Subcutaneous adipose tissue (tissue), 4 donors: Measurements from ENCODE around the gene PDHX. TPM values are rescaled to one million over a fixed set of nuclear protein-coding genes. Genes with fewer than 3 reads are reported as not detected.

Source experiments
- total RNA-seq, 4 donors: library from RNA; depleted of rRNA; stranded (reverse); fragments of >200 nt; gene quantifications; one replicate each; pipeline ENCODE4 v1.1.0, GENCODE V29; 2016
- TF ChIP-seq, protein P1 (sequence below): fragments of 450-650 bp; IDR thresholded peaks from one replicate; pipeline ENCODE4 v1.5.1; 2016; ENCODE audit warnings: low read depth, mild to moderate bottlenecking, control low read depth, antibody characterized with exemption, moderate library complexity

Gene PDHX
- total RNA-seq, 4 donors from 2014 or later = 34.8 to 52.0 (median 46.1) TPM

DNA sequence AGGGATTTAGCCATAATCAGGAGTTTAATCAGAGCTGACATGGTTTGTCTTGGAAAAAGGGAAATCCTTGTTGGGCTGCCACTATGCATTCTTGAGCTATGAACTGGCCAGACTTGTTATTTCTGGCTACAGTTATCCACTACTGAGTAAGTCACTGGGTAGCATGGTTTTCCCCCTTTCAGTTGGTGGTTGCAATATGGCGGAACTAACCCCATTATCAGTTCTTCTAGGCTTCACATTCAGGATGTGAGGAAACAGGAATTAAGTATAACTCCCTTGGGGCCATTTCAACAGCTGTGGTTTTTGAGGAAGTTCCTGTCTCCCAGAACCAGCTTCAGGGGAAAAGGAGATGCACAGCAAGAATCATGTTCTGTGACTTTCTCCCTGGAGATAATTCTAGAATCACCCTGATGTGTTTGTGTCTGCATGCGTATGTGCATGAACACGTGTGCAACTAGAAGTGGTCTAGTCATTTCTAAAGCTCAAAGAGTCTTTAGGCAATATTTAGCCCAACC is 119.5 kb downstream of the PDHX start:
- TF ChIP-seq, protein P1, sequence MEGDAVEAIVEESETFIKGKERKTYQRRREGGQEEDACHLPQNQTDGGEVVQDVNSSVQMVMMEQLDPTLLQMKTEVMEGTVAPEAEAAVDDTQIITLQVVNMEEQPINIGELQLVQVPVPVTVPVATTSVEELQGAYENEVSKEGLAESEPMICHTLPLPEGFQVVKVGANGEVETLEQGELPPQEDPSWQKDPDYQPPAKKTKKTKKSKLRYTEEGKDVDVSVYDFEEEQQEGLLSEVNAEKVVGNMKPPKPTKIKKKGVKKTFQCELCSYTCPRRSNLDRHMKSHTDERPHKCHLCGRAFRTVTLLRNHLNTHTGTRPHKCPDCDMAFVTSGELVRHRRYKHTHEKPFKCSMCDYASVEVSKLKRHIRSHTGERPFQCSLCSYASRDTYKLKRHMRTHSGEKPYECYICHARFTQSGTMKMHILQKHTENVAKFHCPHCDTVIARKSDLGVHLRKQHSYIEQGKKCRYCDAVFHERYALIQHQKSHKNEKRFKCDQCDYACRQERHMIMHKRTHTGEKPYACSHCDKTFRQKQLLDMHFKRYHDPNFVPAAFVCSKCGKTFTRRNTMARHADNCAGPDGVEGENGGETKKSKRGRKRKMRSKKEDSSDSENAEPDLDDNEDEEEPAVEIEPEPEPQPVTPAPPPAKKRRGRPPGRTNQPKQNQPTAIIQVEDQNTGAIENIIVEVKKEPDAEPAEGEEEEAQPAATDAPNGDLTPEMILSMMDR = no peak

DNA sequence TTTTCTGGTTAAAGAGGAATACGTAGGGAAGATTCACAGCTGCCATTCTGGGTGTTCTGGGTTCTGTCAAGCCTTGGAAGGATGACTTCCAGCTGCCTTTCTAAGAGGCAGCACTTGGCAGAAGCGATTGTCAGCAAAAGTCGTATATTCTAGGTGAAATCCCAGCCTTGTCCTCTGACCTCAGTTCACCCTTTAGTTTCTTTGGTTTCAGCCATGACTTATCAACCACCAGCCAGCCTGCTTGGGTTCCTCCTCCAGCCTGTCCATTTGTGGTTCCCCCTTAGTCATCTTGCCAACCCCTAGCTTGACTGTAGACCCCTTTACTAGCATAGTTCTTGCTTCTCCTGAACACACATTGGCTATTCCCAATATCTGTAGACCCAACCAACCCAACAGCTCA is 120.2 kb downstream of the PDHX start:
- TF ChIP-seq, protein P1 = no peak

- TF ChIP-seq, protein P1 = no peak
These were observed 122.0 kb downstream of the PDHX start for GRCh38 chr11:35038211-35038928.

DNA sequence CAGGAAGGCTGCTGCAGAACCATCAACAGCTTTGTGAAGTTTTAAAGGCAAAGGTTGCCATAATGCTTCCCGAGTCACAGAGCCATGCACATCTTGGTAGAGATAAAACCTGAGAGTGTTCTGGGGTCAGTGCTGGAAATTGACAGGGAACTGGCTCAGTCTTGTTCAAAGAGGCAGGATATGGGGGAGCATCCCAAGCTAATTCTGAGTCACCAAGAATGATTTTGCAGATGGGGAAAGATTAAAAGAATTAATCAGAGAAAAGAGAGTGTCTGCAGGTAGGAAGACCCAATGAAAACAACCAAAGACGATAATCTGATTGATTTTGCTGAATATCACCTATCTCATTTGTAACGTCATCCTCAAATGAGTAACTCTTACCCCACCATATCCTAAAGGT is 122.7 kb downstream of the PDHX start:
- TF ChIP-seq, protein P1 = no peak

DNA sequence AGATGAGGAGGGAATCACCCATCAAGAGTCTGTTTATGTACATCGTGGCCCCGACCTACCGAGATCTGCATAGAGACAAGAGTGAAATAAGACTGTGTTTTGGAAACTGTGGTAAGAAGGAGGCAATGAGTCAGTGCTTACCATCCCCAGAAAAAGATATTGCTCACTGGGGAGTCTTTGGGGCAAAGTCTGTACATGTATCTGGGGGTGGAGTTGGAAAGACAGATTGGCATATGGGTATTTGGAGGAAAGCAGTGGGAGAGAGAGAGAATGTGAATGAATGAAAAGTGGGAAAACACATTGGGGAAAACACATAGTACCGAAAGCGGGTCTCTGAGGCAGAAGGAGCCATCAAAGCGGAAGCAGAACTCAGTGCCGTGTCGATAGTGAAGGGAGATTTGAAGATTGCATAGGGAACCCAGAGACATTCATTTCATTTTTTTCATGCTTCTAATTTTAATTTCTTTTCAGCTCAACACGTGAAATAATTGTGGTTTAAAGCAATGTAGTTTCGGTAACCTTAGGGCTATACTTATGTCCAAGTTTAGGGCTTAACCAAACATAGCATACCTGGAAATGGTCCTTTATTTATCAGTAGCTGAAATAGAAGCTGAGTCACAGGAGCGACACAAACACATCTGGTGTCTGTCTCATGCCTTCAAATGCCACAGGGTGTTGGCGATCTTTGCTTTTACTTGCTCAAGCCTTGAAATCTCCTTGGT is 124.0 kb downstream of the PDHX start:
- TF ChIP-seq, protein P1 = no peak

DNA sequence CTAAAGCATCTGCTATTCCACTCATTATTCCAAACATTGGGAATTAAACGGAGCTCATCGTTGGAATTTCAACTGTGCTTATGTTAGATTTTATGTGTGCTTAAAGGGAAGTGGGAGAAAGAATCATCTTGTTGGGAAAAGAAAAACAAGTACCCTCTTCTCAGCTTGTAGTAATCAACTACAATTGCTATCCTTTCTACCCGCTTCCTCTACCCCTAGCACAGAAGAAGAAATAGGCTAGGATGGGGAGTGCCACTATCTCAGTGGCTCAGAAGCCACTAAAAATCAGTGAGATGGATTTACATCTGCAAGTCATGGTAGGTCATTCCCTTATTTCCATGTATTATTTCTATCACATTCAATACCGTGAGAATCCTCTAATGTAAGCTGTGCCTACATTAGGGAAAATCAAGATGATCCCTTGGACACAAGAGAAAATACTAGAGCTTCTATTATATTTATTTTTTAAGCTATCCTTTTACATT is 124.7 kb downstream of the PDHX start:
- TF ChIP-seq, protein P1 = no peak

DNA sequence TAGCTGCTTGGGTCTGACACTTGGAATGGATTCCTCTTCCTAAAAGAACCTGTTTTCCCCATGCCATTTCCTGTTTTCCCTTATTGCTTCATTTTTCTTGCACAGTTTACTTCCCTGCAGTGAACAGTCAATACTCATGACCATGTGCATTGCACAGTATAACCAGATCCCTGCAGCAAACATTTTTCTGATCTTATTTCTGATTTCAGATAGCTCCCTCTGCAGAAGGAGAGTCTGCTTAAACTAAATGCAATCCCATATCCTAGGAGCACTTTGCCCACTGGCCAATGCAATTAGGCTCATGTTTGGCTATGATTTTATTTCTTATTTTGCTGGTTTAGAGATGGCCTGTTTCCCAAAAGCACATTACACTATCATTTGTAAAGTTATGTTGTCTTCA is 125.8 kb downstream of the PDHX start:
- TF ChIP-seq, protein P1 = no peak
